Panc1 (cell line): Measurements from ENCODE around the gene PTPRE.

Experiments used
- CTCF ChIP-seq: fragments of 450-650 bp; IDR thresholded peaks from 2 replicates; pipeline ENCODE4 v1.5.1; 2017; ENCODE audit warnings: mild to moderate bottlenecking
- POLR2AphosphoS5 ChIP-seq: IDR thresholded peaks from 2 replicates; pipeline ENCODE4 v1.6.1; 2012; ENCODE audit warnings: mild to moderate bottlenecking, low read depth, low read length, moderate library complexity
- REST ChIP-seq, 2 experiments: IDR thresholded peaks; 2 replicates each; pipeline ENCODE4 v1.6.1; 2011 to 2012; ENCODE audit warnings: low read depth in 2 of 2, control low read depth in 1 of 2, low read length in 1 of 2, mild to moderate bottlenecking in 1 of 2, moderate library complexity in 1 of 2; ENCODE audit not compliant: insufficient read depth in 1 of 2
- SIN3A ChIP-seq: IDR thresholded peaks from 2 replicates; pipeline ENCODE4 v1.6.1; 2012; ENCODE audit warnings: low read depth, mild to moderate bottlenecking, low read length, moderate library complexity, borderline replicate concordance; ENCODE audit not compliant: insufficient read depth
- TCF7L2 ChIP-seq: IDR thresholded peaks from 2 replicates; pipeline ENCODE4 v1.6.1; 2011; ENCODE audit warnings: mild to moderate bottlenecking, low read depth, low read length, inconsistent platforms

DNA sequence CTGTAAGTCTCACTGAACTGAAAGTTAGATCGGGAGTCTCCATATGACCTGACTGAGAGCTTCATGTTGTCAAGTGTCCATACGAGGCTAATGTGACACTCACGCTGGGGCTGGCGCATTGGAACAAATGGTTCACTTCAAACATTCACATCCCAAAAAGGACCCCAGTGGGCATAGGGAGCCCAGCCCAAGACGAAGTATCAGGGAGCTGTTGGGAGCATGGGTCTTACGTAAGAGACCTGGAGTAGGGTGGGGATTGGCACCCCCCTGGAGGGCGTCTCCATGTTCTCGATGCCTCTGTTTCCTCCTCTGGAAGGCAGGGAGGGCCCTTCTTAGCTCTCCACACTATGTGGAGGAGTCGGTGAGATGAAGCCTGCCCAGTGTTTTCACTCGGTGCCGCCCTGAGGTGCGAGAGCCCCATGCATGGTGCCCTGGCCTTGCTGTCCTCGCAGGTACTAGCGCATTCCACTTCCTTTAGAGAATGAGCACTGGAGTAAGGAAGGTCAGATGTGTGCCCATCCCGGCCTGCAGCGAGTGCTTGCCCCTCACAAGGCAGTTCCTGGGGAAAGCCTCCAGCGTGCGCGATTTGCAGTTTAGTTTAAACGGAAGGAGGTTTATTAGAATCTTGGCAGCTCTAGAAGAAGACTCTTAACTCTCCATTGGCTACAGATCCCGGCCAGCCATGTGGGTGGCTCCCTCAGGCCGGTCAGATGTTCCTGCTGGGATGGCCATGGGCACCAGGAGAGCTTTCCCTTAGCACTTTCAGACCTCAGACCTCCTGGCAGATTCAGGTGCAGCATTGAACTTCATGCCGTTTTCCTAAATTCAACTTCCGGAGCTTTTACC lies 64.4 kb downstream of the PTPRE start:
- no peak for TF ChIP-seq CTCF
- no peak for TF ChIP-seq REST (IDR thresholded peaks at IDR 0.05; ENCODE audit: insufficient read depth in 1 of 2, low read depth in 2 of 2, low read length in 1 of 2)
- TF ChIP-seq TCF7L2: no peak
- TF ChIP-seq SIN3A: no peak
- TF ChIP-seq POLR2AphosphoS5: no peak
